DMS114 treated with DMSO at 0.1 percent for 48 hours (cell line): ENCODE data around the gene NAA25.

ENCODE experiments used
- DNase-seq: peaks from one replicate; lab custom pipeline; 2025; ENCODE audit not compliant: unreplicated experiment; lab: John Stamatoyannopoulos, UW

NAA25 gene

DNA sequence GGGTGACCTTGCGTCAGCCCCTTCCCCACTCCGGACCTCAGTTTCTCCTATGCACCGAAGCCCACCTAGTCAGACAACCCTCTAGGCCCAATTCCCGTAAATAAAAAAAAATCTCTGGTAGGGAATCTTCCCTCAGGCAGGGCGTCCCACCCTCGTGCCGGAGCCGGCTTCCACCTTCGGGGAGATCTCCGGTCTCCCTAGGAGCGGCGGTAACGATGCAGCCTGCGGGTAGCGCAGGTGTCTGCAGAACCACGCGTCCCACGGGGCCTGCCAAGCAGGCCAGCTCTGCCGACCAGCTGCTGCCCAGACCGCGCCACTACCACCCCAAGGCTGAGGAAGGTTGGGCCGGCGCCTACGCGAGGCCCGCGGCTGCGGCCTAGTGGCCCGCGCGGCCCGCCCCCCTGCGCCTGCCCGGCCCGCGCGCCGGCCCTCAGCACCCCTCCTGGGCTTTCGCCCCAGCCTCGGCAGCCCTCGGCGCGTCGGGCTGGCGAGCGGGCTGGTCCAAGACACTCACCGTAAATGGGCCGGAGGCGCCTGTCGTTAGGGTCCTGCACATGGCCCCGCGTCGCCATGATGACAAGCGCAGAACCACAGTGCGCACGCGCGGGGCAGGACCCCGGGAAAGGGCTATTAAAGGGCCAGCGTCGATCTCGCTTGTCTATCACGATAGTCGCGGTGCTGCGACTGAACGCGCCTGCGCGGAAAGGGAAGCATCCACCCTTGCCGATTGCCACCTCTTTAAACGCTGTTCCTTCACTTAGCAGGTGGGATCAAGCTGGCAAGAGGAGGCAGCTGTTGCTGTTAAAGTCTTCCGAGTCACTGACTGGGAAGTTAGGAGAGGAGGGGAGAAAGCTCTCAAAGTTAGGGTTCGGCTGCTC lies at the start of gene NAA25:
TSS of gene NAA25 (minus strand) at position 582 of the 878 bp plus-strand sequence. CDS start at position 572, 10 bp downstream.
- DNase-seq, result peak; percentile 89

- DNase-seq, result no peak
Observed at GRCh38 chr12:112153893-112154219, 45.3 kb upstream of the NAA25 start.

DNA sequence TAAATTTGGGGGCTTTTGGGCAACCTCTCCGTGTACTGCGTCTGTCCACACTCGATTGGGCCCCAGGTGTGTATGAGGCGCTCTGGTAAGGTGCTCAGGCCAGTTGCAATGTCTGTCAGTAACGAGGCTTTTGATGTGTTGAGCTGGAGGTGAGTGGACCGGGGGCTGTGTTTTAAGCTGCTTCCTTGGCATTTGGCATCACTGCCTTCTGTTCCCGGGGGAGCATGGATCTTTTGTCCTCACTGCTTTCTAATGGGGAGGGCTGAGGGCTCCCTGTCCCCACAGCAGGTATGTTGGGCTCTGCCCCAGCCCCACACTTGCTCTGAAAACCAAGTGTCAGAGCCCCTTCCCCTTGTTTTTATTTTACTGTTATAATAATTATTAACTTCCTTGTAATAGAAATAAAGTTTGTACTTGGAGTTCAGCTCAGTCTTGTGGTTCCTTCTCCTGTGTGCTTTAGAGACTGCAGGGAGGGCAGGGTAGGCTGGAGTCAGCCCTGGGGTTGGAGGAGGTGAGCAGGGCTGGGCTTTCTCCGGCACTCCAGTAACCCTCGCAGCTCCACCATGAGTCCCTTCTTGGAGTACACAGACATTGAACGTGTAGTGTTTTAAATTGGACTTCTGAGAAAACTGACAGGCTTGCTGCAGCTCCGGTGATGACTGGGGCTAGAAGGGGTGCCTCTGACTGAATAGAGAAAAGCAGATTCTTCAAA lies 44.8 kb upstream of the NAA25 start:
- no peak for DNase-seq

DNA sequence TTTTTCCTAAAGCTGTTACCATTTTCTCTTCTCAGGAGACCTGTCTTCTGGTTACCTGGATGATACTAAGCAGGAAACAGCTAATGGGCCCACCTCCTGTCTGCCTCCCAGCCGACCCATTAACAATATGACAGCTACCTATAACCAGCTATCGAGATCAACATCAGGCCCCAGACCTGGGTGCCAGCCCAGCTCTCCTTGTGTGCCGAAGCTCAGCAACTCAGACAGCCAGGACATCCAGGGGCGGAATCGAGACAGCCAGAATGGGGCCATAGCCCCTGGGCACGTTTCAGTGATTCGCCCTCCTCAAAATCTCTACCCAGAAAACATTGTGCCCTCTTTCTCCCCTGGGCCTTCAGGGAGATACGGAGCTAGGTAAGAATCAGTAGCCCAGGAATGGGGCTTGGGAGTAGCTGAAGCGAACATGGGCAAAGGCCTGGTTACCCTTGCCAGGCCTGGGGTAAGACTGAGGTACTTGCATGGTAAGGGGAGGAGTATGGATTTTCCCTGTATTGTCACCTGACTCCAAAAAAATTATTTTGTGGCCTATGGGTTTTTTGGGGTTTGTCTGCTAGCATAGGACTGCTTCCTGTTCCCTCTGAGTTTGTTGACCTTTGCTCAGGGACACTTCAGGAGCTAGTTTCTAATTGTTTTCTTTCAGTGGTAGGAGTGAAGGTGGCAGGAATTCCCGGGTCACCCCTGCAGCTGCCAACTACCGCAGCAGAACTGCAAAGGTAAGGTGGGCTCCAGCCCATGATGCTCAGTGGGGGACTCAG lies 43.4 kb upstream of the NAA25 start:
- no peak for DNase-seq

GRCh38 chr12:112149596-112149995 lies 41.0 kb upstream of the NAA25 start:
- no peak for DNase-seq

GRCh38 chr12:112148031-112148513 lies 39.5 kb upstream of the NAA25 start:
- no peak for DNase-seq

DNA sequence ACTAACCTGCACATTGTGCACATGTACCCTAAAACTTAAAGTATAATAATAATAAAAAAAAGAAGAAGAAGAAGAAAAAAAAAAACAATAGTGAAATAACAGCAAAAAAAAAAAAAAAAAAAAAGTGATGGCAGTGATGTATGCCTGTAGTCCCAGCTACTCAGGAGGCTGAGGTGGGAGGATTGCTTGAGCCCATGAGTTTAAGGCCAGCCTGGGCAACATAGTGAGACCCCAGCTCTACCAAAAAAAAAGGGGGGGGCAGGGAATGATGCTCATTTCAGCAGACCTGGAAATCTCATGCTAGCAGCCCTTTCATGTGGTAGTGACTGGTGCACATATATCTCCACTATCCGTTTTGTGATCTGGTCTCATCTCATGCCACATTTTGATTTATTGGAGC lies 37.5 kb upstream of the NAA25 start:
- no peak for DNase-seq

DNA sequence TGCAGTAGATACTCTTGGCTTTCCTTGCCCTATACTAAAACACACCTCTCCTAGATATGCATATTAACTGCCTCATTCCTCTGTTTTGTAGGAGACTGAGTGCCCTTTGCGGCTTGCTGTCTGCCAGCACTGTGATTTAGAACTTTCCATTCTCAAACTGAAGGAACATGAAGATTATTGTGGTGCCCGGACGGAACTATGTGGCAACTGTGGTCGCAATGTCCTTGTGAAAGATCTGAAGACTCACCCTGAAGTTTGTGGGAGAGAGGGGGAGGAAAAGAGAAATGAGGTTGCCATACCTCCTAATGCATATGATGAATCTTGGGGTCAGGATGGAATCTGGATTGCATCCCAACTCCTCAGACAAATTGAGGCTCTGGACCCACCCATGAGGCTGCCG lies 32.1 kb upstream of the NAA25 start:
- DNase-seq, result no peak

DNA sequence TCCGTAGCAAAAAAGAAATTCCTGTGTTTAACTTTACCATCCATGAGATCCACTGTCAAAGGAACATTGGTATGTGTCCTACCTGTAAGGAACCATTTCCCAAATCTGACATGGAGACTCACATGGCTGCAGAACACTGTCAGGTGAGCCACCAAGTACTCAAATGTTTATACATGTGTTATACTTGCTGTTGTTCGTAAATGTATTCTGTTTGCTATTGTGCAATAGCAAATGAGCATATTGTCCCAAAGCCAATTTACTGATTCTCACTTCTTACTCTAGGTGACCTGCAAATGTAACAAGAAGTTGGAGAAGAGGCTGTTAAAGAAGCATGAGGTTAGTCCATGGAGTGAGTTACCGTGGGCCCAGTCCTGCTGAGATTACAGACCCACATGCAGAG lies 26.1 kb upstream of the NAA25 start:
- DNase-seq, result no peak

- DNase-seq, result no peak
Observed at GRCh38 chr12:112133418-112133817, 24.8 kb upstream of the NAA25 start.

- no peak for DNase-seq
Observed at GRCh38 chr12:112131686-112132085, 23.1 kb upstream of the NAA25 start.

DNA sequence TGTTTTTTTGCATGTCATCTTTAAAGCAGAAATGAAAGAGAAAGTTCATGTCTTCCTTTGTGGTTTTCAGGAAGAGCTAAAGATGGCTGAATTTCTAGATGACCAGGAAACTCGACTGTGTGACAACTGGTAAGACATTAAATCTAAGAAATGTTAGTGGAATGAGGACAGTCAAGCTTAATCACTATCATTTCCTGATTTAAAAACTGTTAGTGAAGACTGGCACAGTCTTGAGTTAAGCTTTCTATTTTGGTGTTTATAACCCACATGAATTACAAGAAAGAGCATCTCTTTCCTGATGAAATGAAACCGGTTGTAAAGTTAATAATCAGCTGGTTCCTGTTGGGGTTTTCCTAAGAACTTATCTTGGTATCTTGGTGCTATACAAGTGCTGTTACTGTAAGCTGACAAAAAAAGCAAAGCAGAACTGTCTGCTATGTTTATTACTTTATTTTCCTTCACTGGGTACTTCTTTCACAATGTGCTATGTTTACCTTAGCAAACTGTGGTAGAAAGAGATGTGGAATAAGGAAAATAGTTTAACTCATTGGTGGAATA lies 21.9 kb upstream of the NAA25 start:
- DNase-seq, result no peak

DNA sequence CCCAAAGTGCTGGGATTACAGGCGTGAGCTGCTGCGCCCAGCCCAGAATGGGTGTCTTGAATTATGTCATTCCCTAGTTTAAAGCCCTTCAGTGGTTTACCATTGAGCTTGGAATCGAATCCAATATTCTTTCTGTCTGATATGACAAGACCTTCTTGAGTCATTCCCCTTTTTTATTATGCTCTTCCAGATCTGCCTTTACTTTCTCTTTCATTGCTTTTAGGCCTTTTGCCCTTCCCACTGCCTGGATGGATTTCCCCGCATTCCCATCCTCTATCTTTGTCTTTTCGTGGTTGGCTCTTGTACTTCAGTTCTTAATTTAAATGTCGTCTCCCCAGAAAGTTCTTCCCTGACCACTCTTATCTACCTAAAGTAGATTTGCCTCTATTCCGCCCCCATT lies 18.3 kb upstream of the NAA25 start:
- no peak for DNase-seq

DNA sequence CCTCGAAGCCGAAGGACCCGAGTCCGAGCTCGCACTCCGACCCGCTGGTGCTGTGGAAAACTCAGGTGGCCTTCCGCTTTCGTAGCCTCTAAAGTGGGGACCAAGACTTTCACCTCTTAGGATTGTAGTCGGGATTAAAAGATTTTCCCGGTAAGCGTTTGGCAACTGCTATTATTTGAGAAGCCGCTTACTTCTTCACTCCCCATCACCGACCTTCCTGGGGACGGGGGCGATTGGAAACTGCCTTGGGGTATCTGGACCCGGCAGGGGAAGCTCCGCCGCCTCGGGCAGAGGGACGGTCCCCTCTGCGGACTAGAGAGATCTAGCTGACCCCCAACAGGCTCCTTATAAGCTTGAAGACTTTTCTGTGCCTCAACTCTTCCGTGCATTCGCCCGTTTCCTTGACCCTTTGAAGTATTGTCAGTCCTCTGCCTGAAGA lies 17.4 kb upstream of the NAA25 start:
- DNase-seq, result no peak

DNA sequence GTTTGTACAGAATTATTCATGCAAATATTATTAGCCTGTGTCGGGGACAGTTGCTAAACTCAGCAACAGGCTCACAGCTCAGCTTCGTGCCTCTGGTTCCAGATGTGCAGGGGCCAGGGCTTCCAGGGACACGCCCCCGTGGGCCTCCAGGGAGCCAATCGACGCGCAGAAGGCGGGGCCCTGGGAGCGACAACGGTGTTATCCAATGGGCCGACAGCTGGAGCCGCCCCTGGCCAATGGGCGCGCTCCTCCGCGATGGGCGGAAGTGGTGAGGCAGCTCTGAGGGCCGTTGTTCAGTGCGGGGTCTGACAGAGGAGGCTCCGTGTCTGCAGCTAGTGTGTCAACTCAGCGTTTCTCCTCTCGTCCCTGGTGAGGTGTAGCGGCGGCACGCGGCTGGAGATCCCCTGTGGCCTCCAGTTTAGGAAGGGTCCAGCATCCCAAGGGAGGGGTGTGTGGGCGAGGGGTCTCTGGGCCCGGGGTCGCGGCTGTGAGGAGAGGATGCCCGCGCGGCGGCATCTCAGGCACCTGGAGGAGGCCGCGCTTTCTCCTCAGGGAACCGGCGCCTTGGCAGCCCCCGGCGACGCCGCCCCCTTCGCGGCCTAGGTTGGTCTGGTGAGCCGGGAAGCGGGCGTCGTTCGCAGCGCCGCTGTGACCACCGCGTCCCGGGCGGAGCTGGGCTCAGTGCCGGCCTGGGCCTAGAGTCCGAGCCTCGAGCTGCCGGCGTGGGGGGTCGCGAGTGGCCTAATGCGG lies 16.8 kb upstream of the NAA25 start, which contains the start of gene TRAFD1:
TSS of gene TRAFD1 (plus strand) at position 311 of the 750 bp plus-strand sequence. CDS start 4,963 bp downstream, outside the sequence.
- peak; percentile 94 for DNase-seq

DNA sequence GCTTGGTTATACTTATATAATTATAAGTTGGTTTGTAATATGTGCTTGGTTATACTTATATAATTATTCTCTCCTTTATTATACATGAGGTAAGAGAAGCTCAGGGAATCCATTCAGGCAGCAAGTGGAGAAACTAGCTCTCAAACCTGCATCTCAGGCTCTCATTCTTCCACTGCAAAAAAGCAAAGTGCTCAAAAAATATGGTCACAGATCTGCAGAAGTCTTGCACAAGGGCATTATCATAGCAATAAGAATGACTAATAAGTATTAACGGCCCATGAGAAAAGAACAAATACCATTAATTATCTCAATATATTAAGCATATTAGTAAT lies 16.3 kb upstream of the NAA25 start:
- DNase-seq, result no peak

GRCh38 chr12:112122823-112123690 lies 14.5 kb upstream of the NAA25 start:
- no peak for DNase-seq

DNA sequence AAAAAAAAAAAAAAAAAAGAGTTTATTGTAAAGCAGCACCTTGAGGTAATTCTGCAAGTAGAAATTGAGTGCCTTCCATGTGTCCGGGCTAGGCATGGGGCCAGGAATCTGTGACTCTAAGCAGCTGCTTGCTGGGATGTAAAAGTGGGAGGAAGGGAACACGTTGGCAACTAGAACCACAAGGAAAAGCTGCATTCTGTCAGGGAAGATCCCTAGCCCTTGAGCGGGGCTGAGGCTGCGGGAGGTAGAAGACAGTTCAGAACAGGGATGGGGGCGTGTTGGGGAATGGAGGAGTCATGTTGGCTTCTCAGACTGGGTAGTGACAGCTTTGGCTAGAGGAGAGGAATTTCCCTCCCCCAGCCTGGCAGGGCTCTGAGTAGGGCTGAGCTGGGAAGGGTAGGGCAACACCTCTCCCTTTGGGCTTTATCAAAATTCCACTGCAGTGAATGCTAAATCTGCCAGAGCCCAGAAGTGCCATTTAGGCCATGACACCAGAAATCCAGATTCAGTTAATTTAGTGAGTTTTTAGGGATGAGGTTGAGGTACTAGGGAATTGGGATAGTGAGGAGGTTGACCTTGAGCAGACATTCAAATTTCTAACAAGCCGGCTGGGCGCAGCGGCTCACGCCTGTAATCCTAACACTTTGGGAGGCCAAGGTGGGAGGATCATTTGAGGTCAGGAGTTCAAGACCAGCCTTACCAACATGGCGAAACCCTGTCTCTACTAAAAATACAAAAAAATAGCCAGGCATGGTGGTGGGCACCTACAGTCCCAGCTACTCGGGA lies 13.4 kb upstream of the NAA25 start:
- DNase-seq, result no peak

- no peak for DNase-seq
Observed at GRCh38 chr12:112117685-112118084, 9.1 kb upstream of the NAA25 start.
